ENCODE data around the gene FAM3A.

The FAM3A gene

GRCh38 chrX:154458954-154459778 lies 56.9 kb downstream of the FAM3A start:
- no peak for DNase-seq (ENCODE audit: low read depth)

- no peak for DNase-seq (ENCODE audit: low read depth)
Observed at GRCh38 chrX:154458116-154458953, 57.7 kb downstream of the FAM3A start, which contains the start of gene PLXNA3. Gene PLXNA3 (plus strand): TSS chrX:154458281. CDS start chrX:154460184, 1,903 bp downstream.

- DNase-seq (ENCODE audit: low read depth): no peak
Observed at GRCh38 chrX:154457491-154458115, 58.4 kb downstream of the FAM3A start.

Measured in stimulated activated CD8-positive, alpha-beta memory T cell treated with anti-CD3 and anti-CD28 coated beads, Interleukin-15, amount 100 ng/mL, for 1 hour (primary cell).